Measurements from ENCODE around the gene FBXL7.

Gene FBXL7

DNA sequence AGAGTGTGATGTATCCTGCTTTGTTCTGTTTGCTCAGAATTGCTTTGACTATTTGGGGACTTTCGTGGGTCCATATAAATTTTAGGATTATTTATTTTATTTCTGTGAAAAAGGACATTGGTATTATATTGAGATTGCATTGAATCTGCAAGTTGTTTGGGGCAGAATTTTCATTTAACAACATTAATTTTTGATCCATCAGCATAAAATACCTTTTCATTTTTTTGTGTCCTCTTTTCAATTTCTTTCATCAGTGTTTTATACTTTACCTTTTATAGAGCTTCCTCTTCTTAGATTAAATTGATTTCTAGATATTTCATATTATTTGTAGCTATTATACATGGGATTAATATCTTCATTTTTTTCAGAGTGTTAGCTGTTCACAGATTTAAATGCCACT, 40.8 kb upstream of the FBXL7 start:
- Histone ChIP-seq H3K36me3 (no peaks in the 10 kb centered on the region), H3K27me3 (no peaks in the 10 kb centered on the region), H3K4me3 (ENCODE audit: low read depth in 1 of 2, low read length in 1 of 2) (no peak overlapping the region), H3K9me3 (no peaks in the 10 kb centered on the region), H3K4me1 (ENCODE audit: control insufficient read depth in 1 of 2, insufficient read depth in 1 of 2, low read depth in 1 of 2, low read length in 1 of 2) (no peaks in the 10 kb centered on the region), H3K27ac (no peak overlapping the region)
- TF ChIP-seq, protein P1, sequence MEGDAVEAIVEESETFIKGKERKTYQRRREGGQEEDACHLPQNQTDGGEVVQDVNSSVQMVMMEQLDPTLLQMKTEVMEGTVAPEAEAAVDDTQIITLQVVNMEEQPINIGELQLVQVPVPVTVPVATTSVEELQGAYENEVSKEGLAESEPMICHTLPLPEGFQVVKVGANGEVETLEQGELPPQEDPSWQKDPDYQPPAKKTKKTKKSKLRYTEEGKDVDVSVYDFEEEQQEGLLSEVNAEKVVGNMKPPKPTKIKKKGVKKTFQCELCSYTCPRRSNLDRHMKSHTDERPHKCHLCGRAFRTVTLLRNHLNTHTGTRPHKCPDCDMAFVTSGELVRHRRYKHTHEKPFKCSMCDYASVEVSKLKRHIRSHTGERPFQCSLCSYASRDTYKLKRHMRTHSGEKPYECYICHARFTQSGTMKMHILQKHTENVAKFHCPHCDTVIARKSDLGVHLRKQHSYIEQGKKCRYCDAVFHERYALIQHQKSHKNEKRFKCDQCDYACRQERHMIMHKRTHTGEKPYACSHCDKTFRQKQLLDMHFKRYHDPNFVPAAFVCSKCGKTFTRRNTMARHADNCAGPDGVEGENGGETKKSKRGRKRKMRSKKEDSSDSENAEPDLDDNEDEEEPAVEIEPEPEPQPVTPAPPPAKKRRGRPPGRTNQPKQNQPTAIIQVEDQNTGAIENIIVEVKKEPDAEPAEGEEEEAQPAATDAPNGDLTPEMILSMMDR (IDR thresholded peaks at IDR 0.05) = no peak

DNA sequence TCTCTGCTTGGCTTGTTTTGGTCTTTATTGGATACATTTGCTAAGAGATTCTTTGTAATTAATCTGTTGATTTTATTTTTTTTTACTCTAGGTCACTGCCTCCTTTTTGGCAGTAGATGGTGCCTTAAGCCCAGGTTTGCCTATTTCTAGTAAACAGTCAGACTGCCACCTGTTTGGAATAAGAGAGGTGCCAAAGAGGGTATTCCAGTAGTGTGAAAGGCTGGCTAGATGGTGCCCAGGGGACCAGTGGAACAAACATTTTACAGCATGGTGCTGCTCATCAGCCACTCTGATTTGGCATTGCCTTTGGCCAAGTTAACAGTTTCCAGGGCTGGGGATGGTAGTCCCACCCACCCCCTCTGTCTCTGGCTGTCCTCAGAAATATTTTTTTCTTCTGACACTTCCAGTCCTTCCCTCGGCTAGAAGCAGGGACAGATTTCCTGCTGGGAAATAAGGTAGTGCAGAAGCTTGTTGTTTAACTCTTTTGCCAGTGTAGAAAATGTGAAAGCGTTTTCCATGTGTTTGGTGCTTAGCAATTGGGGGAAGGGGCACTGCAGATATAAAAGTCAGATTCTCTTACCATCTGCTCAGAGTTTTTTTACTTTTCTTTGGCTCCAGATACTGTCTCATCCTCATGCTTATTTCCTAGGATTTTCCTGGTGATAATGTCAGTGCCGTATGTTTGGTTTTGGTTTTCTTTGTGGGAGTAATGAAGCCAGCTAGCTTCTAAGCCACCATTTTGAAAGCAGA, 36.6 kb upstream of the FBXL7 start:
- H3K9me3 ChIP-seq = no peaks in the 10 kb centered on the region
- no peak overlapping the region for H3K4me3 ChIP-seq (ENCODE audit: low read depth in 1 of 2, low read length in 1 of 2)
- H3K4me1 ChIP-seq (ENCODE audit: control insufficient read depth in 1 of 2, insufficient read depth in 1 of 2, low read depth in 1 of 2, low read length in 1 of 2) = no peaks in the 10 kb centered on the region
- no peaks in the 10 kb centered on the region for H3K27me3 ChIP-seq
- no peaks in the 10 kb centered on the region for H3K36me3 ChIP-seq
- H3K27ac ChIP-seq = no peak overlapping the region
- TF ChIP-seq, protein P1 (IDR thresholded peaks at IDR 0.05) = no peak

DNA sequence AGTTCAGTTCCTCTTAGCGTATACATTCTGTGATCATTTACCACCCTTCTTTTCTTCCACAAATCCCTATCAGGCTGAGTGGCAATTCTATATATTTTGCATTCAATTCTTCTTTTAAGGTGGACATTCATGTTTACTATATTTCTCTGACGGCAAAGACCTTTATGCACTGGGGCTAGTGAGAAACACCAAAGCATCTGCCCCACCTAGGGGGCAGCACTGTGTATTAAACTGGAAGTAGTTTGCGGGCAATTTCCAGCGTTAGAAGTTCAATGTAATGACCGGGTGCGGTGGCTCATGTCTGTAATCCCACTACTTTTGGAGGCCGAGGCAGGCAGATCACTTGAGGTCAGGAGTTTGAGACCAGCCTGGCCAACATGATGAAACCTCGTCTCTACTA, 27.9 kb upstream of the FBXL7 start:
- H3K27me3 ChIP-seq = no peaks in the 10 kb centered on the region
- H3K4me1 ChIP-seq (ENCODE audit: control insufficient read depth in 1 of 2, insufficient read depth in 1 of 2, low read depth in 1 of 2, low read length in 1 of 2) = no peaks in the 10 kb centered on the region
- H3K36me3 ChIP-seq = no peaks in the 10 kb centered on the region
- H3K27ac ChIP-seq = no peak overlapping the region
- no peaks in the 10 kb centered on the region for H3K9me3 ChIP-seq
- TF ChIP-seq, protein P1 (IDR thresholded peaks at IDR 0.05) = no peak
- no peak overlapping the region for H3K4me3 ChIP-seq (ENCODE audit: low read depth in 1 of 2, low read length in 1 of 2)

DNA sequence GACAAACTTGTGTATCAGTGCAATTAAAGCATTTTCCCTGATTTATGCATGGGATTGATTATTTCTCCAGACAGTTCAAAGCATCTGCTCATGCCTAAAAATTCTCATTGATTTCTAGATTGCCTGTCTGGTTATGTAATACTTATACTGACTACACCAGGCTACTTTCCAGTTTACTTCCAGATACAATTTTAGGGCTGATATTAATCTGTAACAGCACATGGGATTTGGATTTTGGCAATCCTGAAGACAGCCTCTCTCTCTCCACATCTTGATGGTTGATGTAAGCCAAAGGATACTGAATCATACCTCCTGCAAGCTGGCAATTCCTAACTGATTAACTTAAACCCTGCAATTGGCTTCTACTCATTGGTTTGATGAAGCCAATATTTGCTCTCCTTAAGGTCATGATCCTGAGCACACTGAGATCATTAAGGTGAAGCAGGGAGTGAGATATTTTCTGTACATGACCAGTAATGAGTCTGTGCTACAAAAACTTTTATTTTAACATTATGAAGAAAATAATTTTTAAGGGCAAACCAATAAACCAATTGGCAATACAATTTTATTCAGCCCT, 25.7 kb upstream of the FBXL7 start:
- no peaks in the 10 kb centered on the region for H3K36me3 ChIP-seq

DNA sequence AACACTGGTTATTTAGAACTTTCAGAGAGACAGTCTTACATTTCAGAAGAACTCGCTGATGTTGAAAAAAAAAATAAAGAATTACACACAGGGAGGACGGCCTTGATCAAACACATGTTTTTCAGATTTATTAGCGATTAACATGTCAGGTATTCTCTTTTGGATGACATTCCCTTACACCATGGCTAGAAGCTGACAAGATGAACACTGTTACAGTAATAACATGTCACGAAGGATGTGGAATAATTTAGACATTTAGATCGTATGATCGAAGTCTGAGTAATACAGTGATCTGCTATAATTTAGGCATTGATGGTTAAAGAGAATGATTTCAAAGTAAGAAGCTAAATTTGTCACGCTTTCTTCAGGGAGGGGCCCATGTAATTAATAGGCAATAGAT, 24.6 kb upstream of the FBXL7 start:
- Histone ChIP-seq H3K9me3 (no peaks in the 10 kb centered on the region), H3K36me3 (no peaks in the 10 kb centered on the region), H3K4me3 (ENCODE audit: low read depth in 1 of 2, low read length in 1 of 2) (no peak overlapping the region), H3K27ac (no peak overlapping the region), H3K4me1 (ENCODE audit: control insufficient read depth in 1 of 2, insufficient read depth in 1 of 2, low read depth in 1 of 2, low read length in 1 of 2) (no peaks in the 10 kb centered on the region), H3K27me3 (no peaks in the 10 kb centered on the region)
- TF ChIP-seq, protein P1 (IDR thresholded peaks at IDR 0.05) = no peak

More for the DNA sequence above, 25.7 kb upstream of the FBXL7 start:
- no peaks in the 10 kb centered on the region for H3K9me3 ChIP-seq
- H3K27me3 ChIP-seq = no peaks in the 10 kb centered on the region
- TF ChIP-seq, protein P1 (IDR thresholded peaks at IDR 0.05) = no peak
- H3K4me3 ChIP-seq (ENCODE audit: low read depth in 1 of 2, low read length in 1 of 2) = no peak overlapping the region
- H3K27ac ChIP-seq = no peak overlapping the region
- no peaks in the 10 kb centered on the region for H3K4me1 ChIP-seq (ENCODE audit: control insufficient read depth in 1 of 2, insufficient read depth in 1 of 2, low read depth in 1 of 2, low read length in 1 of 2)

Measured in neutrophil (primary cell).